Spleen (tissue), 11 donors: ENCODE data around the gene ZFYVE28. TPM values are rescaled to one million over a fixed set of nuclear protein-coding genes. Genes with fewer than 3 reads are reported as not detected.

Experiments used
- DNase-seq: peaks from one replicate; pipeline ENCODE4 v3.0.0-alpha.2; 2020
- H3K27ac ChIP-seq, 8 donors: fragments of 200-600 bp; sonication (generic) in 7 of 8; 1 replicate in 4 of 8; 2 replicates in 4 of 8; pipeline versions ENCODE4 v1.5.0 to v1.8.0; 2016 to 2021; ENCODE audit warnings: inconsistent platforms in 4 of 8, mild to moderate bottlenecking in 4 of 8, moderate library complexity in 1 of 8
- H3K27me3 ChIP-seq, 7 donors: fragments of 200-600 bp; sonication (generic) in 6 of 7; replicated peaks in 1 of 7; 1 replicate in 4 of 7; 2 replicates in 3 of 7; pipeline versions ENCODE4 v1.5.0 to v1.8.0; 2016 to 2021; ENCODE audit warnings: inconsistent platforms in 3 of 7, mild to moderate bottlenecking in 1 of 7
- H3K36me3 ChIP-seq, 6 donors: fragments of 200-600 bp; sonication (generic) in 5 of 6; 1 replicate in 4 of 6; 2 replicates in 2 of 6; pipeline versions ENCODE4 v1.5.0 to v1.8.0; 2016 to 2021; ENCODE audit warnings: inconsistent platforms in 2 of 6
- H3K4me1 ChIP-seq, 6 donors: fragments of 200-600 bp; sonication (generic) in 5 of 6; 1 replicate in 3 of 6; 2 replicates in 3 of 6; pipeline versions ENCODE4 v1.5.0 to v1.8.0; 2016 to 2021; ENCODE audit warnings: inconsistent platforms in 3 of 6
- H3K4me3 ChIP-seq, 8 donors: fragments of 200-600 bp; sonication (generic) in 7 of 8; 1 replicate in 4 of 8; 2 replicates in 4 of 8; pipeline versions ENCODE4 v1.5.0 to v1.8.0; 2016 to 2021; ENCODE audit warnings: inconsistent platforms in 4 of 8, mild to moderate bottlenecking in 4 of 8, moderate library complexity in 2 of 8
- H3K9me3 ChIP-seq, 8 donors: fragments of 200-600 bp; sonication (generic) in 7 of 8; 1 replicate in 4 of 8; 2 replicates in 4 of 8; pipeline versions ENCODE4 v1.5.0 to v1.8.0; 2016 to 2021; ENCODE audit warnings: inconsistent platforms in 4 of 8
- POLR2A ChIP-seq, 3 donors: fragments of 450-650 bp; IDR thresholded peaks; one replicate each; pipeline ENCODE4 v1.5.1; 2017; ENCODE audit warnings: antibody characterized with exemption in 3 of 3, mild to moderate bottlenecking in 1 of 3
- POLR2AphosphoS5 ChIP-seq, 3 donors: sonication (generic); formaldehyde crosslinking; IDR thresholded peaks; one replicate each; pipeline ENCODE4 v1.5.1; 2017; ENCODE audit warnings: antibody characterized with exemption in 3 of 3
- WGBS, 5 donors: extraction: QIAGEN DNeasy Blood & Tissue Kit in 3 of 5; methylation state at CpG; one replicate each; pipeline versions ENCODE4 v1.1.5 to v1.1.7; 2013 to 2018; 5-methylcytosine and 5-hydroxymethylcytosine counted together
- intact Hi-C: fragments of 100-400 bp; cut with DNase I; formaldehyde crosslinking; loops from one replicate; pipeline ENCODE4 v1.15.0; 2023; ENCODE audit warnings: low total_unique reads
- polyA plus RNA-seq, 3 donors: library from polyadenylated mRNA; stranded (reverse); fragments of 200-250 nt; gene quantifications; one replicate each; pipeline ENCODE4 v1.2.1, GENCODE V29; 2013
- total RNA-seq, 7 donors: library from RNA; depleted of rRNA in 3 of 7; stranded (reverse); fragments of >200 nt in 3 of 7; fragmentation: NEBNext Ultra II Directional in 4 of 7; extraction: Animal tissue kit (Norgen Biotek cat#: 25700) in 4 of 7; gene quantifications; one replicate each; pipeline versions ENCODE4 v1.1.0 to v1.2.1, GENCODE V29; 2016 to 2021
- TF ChIP-seq, protein P1 (sequence below), 11 experiments: fragments of 200-600 bp in 7 of 11; fragments of 450-650 bp in 4 of 11; sonication (generic) in 4 of 11; IDR thresholded peaks in 8 of 11; conservative IDR thresholded peaks in 3 of 11; 1 replicate in 7 of 11; 2 replicates in 4 of 11; pipeline versions ENCODE4 v1.4.0 to v1.8.0; 2016 to 2021; ENCODE audit warnings: antibody characterized with exemption in 11 of 11, inconsistent platforms in 4 of 11, mild to moderate bottlenecking in 1 of 11
- donor health status: healthy with polysubstance abuse.
- donor health status: DM: no; HTN: no; CAD: no; lungs with moderate emphysema.
- donor health status: DM: no; HTN: no; CAD: no.
- donor health status: Bipolar disorder and iron deficiency.
- donor health status: healthy.
- donor health status: DM: no; HTN: no; CAD: no.
- donor health status: DM: yes; HTN: yes; CAD: no.

ZFYVE28 gene
- total and polyA plus RNA-seq, 10 donors = 2.7 to 31.3 (median 12.6) TPM

DNA sequence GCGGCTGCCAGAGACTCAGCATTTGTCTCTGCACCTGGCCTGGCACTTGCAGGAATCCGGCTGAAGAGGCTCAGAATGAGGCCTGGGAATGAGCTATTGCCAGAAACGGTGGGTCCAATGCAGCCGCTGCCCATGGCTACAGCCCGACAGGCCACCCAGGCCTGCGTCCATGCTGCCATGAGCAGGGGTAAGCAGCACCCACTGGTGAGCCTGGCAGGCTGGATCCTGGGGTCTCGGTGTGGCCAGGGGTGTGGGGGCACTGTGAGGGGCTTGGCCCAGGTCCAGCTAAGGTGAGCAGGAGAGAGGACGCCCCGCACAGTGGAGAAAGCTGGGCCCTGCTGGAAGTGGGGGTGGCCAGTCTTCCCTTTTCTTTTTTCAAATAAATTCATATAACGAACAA lies 96.2 kb downstream of the ZFYVE28 start:
- peaks cover 0 to 9% (median 0%) of the 10 kb centered on the region in 7 donors for H3K27me3 ChIP-seq
- no peak overlapping the region for H3K27ac ChIP-seq
- peaks cover 0 to 6% (median 0%) of the 10 kb centered on the region in 6 donors for H3K4me1 ChIP-seq
- no peak overlapping the region for H3K4me3 ChIP-seq
- H3K36me3 ChIP-seq = no peaks in the 10 kb centered on the region
- peak; percentile 71 for DNase-seq
- TF ChIP-seq, protein P1, sequence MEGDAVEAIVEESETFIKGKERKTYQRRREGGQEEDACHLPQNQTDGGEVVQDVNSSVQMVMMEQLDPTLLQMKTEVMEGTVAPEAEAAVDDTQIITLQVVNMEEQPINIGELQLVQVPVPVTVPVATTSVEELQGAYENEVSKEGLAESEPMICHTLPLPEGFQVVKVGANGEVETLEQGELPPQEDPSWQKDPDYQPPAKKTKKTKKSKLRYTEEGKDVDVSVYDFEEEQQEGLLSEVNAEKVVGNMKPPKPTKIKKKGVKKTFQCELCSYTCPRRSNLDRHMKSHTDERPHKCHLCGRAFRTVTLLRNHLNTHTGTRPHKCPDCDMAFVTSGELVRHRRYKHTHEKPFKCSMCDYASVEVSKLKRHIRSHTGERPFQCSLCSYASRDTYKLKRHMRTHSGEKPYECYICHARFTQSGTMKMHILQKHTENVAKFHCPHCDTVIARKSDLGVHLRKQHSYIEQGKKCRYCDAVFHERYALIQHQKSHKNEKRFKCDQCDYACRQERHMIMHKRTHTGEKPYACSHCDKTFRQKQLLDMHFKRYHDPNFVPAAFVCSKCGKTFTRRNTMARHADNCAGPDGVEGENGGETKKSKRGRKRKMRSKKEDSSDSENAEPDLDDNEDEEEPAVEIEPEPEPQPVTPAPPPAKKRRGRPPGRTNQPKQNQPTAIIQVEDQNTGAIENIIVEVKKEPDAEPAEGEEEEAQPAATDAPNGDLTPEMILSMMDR (IDR thresholded peaks at IDR 0.05 in 8 of 11, conservative IDR thresholded peaks at IDR 0.05 in 3 of 11) = no peak
- TF ChIP-seq POLR2AphosphoS5 (IDR thresholded peaks at IDR 0.05) (no peak), POLR2A (IDR thresholded peaks at IDR 0.05) (no peak)
- intact Hi-C loops = no loop called here
- 85 to 96% (median 91%) methylated on average over 10 of the region's 10 CpGs for WGBS, 5 donors
- H3K9me3 ChIP-seq = peaks cover 0 to 21% (median 10%) of the 10 kb centered on the region in 8 donors

DNA sequence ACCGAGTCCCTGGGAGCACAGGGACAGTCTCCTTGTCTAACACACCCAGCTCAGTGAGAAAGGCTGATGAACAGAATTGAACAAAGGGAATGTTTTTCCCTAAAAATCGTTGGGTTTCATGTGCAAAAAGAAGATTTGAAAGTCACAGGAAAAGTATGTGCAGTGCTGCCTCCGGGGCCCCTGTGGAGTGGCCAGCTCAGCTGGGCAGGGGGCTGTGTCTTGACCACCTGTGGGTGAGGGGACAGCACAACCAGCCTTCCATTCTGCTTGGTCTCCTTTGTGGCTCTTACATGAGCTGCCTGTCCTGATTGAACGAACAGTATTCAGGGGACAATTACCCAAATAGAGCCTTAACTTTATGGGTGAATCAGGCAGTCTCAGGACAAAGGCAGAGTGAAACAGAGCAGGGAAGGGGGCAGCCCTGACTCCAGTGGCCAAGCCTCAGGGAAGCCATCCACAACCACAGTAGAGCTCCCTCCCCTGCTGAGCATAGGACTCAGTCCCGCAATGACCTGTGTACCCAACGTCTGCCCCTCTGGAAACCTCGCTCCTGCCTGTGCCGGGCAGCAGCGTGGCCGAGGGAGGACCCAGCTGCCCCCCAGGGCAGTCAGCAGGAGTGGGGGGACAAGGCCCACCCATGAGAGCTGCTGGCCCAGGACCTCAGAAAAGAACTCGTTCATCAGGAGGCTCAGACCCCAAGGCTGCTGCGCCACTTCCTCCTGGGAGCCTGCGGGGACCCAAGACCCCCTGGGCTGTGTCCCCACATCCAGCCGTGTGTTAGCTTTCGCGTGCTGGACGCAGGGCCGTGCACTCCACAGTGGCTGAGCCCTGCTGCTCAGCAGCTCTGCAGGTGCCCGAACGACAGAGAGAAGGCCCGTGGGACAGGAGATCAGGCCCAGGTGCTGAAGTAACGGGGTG lies 96.9 kb downstream of the ZFYVE28 start:
- Histone ChIP-seq H3K27ac (no peak overlapping the region), H3K27me3 (peaks cover 0 to 9% (median 0%) of the 10 kb centered on the region in 7 donors), H3K36me3 (no peaks in the 10 kb centered on the region), H3K4me3 (no peak overlapping the region), H3K4me1 (peaks cover 0 to 6% (median 0%) of the 10 kb centered on the region in 6 donors), H3K9me3 (peaks cover 0 to 14% (median 3%) of the 10 kb centered on the region in 8 donors)
- intact Hi-C loops = no loop called here
- 86 to 88% (median 87%) methylated on average over 13 to 22 of the region's 22 CpGs for WGBS, 5 donors
- TF ChIP-seq, protein P1 (IDR thresholded peaks at IDR 0.05 in 8 of 11, conservative IDR thresholded peaks at IDR 0.05 in 3 of 11) = no peak
- TF ChIP-seq POLR2AphosphoS5 (IDR thresholded peaks at IDR 0.05) = no peak
- TF ChIP-seq POLR2A (IDR thresholded peaks at IDR 0.05) = no peak
- peak; percentile 57 for DNase-seq

DNA sequence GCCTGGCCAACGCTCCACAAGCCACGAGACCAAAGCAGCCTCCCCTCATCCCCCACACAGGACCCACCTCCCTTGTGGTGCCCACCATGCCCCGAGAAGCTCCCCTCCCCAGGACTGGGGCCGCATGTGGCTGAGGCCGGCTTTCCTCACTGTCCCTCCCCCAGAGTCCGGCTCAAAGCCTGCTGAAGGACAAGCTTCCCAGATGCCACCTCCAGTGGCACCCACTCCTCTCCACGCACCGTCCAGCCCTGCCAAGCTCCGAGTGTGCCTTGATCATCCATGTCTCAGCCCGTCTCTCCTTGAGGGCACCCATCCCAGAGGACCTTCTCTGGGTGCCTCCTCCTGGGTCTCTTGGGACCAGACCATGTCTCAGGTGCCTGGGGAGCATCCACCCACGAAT lies 97.7 kb downstream of the ZFYVE28 start:
- 72 to 86% (median 77%) methylated on average over 11 of the region's 11 CpGs for WGBS, 5 donors
- H3K27ac ChIP-seq = no peak overlapping the region

More for the DNA sequence above, 97.7 kb downstream of the ZFYVE28 start:
- Histone ChIP-seq H3K36me3 (no peaks in the 10 kb centered on the region), H3K27me3 (peaks cover 0 to 9% (median 0%) of the 10 kb centered on the region in 7 donors), H3K9me3 (peaks cover 0 to 8% (median 0%) of the 10 kb centered on the region in 8 donors), H3K4me1 (peaks cover 0 to 6% (median 0%) of the 10 kb centered on the region in 6 donors), H3K4me3 (no peak overlapping the region)
- DNase-seq = peak; percentile 48
- intact Hi-C loops = no loop called here
- TF ChIP-seq, protein P1 (IDR thresholded peaks at IDR 0.05 in 8 of 11, conservative IDR thresholded peaks at IDR 0.05 in 3 of 11) = no peak
- no peak for TF ChIP-seq POLR2A (IDR thresholded peaks at IDR 0.05)
- no peak for TF ChIP-seq POLR2AphosphoS5 (IDR thresholded peaks at IDR 0.05)
